Ectodermal cell (in vitro differentiated cells): ENCODE results near the gene SAMD14.

ENCODE experiments used
- H3K27ac ChIP-seq: 2 replicates; pipeline ENCODE4 v1.7.0; 2013; ENCODE audit warnings: mild to moderate bottlenecking, low read depth, low read length; ENCODE audit not compliant: insufficient read depth, poor library complexity, severe bottlenecking
- H3K27me3 ChIP-seq: 2 replicates; pipeline ENCODE4 v1.7.0; 2013; ENCODE audit warnings: mild to moderate bottlenecking, low read length; ENCODE audit not compliant: insufficient read depth, control insufficient read depth, poor library complexity, severe bottlenecking
- H3K36me3 ChIP-seq: one replicate; pipeline ENCODE4 v1.7.0; 2013; ENCODE audit warnings: low read length; ENCODE audit not compliant: control insufficient read depth, insufficient read depth
- H3K4me1 ChIP-seq: one replicate; pipeline ENCODE4 v1.7.0; 2013; ENCODE audit warnings: low read length; ENCODE audit not compliant: control insufficient read depth, insufficient read depth
- H3K4me3 ChIP-seq: 2 replicates; pipeline ENCODE4 v1.7.0; 2013; ENCODE audit warnings: low read depth, low read length, control low read depth; ENCODE audit not compliant: insufficient read depth
- H3K9me3 ChIP-seq: 2 replicates; pipeline ENCODE4 v1.7.0; 2013; ENCODE audit warnings: mild to moderate bottlenecking, low read length, moderate library complexity; ENCODE audit not compliant: control insufficient read depth
- WGBS, 2 experiments: methylation state at CpG; one replicate each; pipeline ENCODE4 v1.1.7; 2013; ENCODE audit warnings: missing lambda C conversion rate in 2 of 2; 5-methylcytosine and 5-hydroxymethylcytosine counted together

The SAMD14 gene

DNA sequence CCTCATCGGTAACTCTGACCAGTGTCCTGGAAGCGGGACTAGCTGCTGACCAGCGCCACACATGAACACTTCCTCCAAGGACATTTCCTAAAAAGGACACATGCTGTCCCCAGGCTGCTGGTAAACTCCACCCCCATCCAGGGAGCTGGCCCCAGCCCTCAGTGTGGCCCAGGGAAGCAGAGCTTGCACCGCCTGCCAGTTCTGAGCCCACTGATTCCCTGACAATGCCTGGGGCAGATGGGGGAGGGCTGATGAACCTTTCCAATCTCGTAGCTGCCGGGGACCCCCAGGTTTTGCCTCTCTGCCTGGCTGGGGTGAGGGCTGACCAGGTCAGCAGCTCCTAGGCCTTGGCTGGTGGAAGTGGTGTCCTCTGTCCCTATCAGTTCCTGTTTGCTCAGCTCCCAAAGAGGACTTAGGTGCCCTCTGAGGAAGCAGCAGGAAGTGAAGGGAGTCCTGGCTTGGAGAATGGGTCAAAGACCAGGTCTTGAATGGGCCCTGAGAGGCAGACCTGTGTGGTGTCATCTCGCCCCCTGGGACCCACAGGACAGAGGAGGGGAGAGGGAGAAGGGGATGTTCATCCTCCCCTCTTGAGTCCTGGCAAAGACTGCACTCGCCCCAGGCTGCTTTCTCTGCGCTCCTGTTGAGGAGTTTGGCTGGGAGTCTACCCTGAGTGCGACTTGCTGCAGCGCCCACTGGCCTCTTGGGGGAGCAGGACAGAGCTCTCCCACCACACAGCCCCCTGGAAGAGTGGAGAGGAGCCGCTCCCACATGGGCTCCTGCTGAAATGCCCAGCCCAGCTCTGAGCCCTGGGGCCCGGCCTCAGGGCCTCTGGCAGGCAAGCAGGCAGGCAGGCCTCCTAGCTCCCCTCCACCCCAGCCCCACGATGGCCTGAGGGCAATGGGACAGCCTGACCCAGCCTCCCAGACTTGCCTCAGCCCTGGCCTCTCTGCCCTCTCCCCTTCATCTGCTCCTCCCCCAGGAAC is 18.0 kb downstream of the SAMD14 start:
- 57 to 60% methylated on average over 14 of the region's 14 CpGs for WGBS, 2 experiments
- Histone ChIP-seq H3K4me1 (peaks cover 23% of the 10 kb centered on the region), H3K27me3 (peaks cover 5% of the 10 kb centered on the region), H3K4me3 (no peak overlapping the region), H3K27ac (peak overlapping the region; percentile 30), H3K9me3 (no peaks in the 10 kb centered on the region), H3K36me3 (no peaks in the 10 kb centered on the region)

DNA sequence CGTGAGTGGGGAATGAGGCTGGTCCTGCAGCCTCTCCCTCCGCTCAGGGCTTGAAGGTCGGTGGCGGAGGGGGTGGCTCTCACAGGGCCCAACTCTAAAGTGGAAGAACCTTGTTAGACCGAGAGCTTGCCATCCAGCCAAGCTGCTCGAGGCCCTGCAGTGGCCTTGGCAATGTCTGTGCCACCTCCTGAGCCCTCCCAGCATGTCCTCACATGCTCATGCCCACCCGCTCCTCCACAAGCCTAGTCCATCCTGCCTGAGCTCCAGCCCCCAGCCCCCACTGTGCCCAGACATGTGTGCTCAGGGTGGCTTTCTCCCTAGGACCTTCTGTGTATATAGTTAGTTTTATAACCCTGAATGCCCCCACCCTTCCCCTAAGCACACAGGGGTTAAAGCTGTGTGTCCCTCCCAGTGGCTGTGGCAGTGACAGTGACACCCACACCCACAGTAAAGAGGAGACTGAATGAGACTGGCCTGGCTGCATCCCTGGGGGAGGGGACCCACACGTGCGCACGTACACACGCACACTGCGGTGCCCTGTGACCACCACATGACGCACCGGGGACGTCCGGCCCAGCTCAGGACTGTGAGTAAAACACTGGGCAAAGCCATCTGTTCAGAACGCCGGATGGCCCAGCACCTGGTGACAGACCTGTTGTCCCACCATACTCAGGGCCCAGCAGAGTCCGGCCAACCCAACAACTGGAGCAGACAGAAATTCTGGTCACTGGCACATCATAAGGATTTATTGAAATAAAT is 19.2 kb downstream of the SAMD14 start:
- no peaks in the 10 kb centered on the region for H3K9me3 ChIP-seq

DNA sequence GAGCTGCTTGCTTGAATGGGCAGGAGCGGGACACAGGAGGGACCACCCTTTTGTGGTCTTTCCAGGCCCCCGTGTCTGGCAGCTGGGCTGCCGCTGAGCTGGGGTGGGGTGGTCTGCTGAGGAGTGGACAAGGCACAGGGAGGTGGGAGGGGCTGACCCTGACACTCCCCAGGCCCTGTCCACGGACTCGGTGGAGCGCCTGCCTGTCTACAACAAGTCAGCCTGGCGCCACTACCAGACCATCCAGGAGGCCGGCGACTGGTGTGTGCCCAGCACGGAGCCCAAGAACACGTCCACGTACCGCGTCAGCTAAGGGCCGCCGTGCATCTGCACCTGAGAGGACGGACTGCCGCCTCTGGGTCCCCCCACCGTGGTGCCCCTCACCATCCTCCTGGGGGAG is 20.2 kb downstream of the SAMD14 start:
- Histone ChIP-seq H3K36me3 (no peaks in the 10 kb centered on the region), H3K27ac (no peak overlapping the region), H3K27me3 (no peaks in the 10 kb centered on the region), H3K4me1 (peaks cover 18% of the 10 kb centered on the region), H3K9me3 (no peaks in the 10 kb centered on the region), H3K4me3 (no peak overlapping the region)
- 93 to 94% methylated on average over 19 of the region's 19 CpGs for WGBS, 2 experiments

More for the DNA sequence above, 19.2 kb downstream of the SAMD14 start:
- Histone ChIP-seq H3K27ac (peak overlapping the region; percentile 38), H3K27me3 (no peaks in the 10 kb centered on the region), H3K4me3 (no peak overlapping the region), H3K4me1 (peaks cover 18% of the 10 kb centered on the region), H3K36me3 (no peaks in the 10 kb centered on the region)
- WGBS, 2 experiments = 94% methylated on average over 19 of the region's 19 CpGs

DNA sequence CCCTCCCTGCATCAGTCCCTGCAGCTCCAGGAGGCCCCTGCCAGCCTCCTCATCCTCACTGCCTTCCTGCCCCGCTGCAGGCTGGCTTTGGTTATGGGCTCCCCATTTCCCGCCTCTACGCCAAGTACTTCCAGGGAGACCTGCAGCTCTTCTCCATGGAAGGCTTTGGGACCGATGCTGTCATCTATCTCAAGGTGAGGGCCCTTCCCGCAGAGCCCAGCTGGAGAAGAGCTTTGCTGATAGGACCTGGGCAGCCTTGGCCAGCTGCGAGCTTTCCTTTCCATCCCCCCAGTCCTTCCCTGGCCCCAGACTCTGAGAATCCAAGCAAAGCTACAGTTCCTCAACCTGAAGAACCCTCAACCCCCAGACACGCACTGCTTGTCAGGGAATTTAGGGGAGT is 20.8 kb downstream of the SAMD14 start:
- peaks cover 18% of the 10 kb centered on the region for H3K4me1 ChIP-seq
- WGBS, 2 experiments = 95% methylated on average over 7 of the region's 7 CpGs
- H3K9me3 ChIP-seq = no peaks in the 10 kb centered on the region
- no peaks in the 10 kb centered on the region for H3K36me3 ChIP-seq
- no peak overlapping the region for H3K27ac ChIP-seq
- no peak overlapping the region for H3K4me3 ChIP-seq
- no peaks in the 10 kb centered on the region for H3K27me3 ChIP-seq

DNA sequence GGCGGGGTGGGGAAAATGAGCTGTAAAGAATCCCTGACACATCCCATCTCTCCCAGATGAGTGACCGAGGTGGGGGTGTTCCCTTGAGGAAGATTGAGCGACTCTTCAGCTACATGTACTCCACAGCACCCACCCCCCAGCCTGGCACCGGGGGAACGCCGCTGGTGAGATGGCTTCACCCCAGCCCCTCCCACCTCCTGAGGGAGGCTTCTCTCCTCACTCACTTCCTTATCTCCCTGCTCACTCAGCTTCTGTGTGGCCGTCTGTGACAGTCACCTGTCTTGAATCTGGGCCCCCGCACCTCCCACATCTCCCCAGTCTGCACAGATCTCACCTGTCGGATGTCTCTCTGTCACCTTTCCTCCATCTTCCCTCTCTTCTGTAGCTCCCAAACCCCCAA is 21.4 kb downstream of the SAMD14 start:
- peaks cover 18% of the 10 kb centered on the region for H3K4me1 ChIP-seq
- no peak overlapping the region for H3K4me3 ChIP-seq
- H3K9me3 ChIP-seq = no peaks in the 10 kb centered on the region
- no peaks in the 10 kb centered on the region for H3K27me3 ChIP-seq
- no peak overlapping the region for H3K27ac ChIP-seq
- 91 to 92% methylated on average over 9 of the region's 9 CpGs for WGBS, 2 experiments
- H3K36me3 ChIP-seq = no peaks in the 10 kb centered on the region

DNA sequence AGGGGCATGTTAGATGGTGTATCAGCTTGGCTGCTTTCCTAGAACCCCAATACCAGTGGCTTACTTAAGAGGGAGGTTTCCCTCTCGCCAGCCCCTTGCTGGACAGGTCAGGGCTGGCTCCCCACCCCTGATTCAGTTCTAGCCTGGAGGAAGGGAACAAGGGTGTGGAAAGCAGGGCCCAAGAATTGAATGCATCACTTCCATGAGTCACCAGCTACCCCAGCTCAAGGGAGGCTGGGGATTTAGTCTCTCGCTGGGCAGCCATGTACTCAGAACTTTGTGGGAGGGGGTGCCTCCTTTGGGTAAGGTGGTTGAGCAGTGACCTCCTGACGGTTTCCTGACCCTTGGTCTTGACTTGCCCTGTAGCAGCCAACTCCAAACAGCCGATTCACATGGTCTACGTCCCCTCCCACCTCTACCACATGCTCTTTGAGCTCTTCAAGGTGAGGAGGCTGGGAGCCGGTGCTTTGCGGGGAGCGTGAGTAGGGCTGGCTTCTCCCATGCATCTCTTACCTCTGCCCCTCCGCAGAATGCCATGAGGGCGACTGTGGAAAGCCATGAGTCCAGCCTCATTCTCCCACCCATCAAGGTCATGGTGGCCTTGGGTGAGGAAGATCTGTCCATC is 22.1 kb downstream of the SAMD14 start:
- peaks cover 17% of the 10 kb centered on the region for H3K4me1 ChIP-seq
- WGBS, 2 experiments = 90 to 92% methylated on average over 10 of the region's 10 CpGs
- no peaks in the 10 kb centered on the region for H3K9me3 ChIP-seq
- no peaks in the 10 kb centered on the region for H3K27me3 ChIP-seq
- no peak overlapping the region for H3K27ac ChIP-seq
- no peaks in the 10 kb centered on the region for H3K36me3 ChIP-seq
- no peak overlapping the region for H3K4me3 ChIP-seq

DNA sequence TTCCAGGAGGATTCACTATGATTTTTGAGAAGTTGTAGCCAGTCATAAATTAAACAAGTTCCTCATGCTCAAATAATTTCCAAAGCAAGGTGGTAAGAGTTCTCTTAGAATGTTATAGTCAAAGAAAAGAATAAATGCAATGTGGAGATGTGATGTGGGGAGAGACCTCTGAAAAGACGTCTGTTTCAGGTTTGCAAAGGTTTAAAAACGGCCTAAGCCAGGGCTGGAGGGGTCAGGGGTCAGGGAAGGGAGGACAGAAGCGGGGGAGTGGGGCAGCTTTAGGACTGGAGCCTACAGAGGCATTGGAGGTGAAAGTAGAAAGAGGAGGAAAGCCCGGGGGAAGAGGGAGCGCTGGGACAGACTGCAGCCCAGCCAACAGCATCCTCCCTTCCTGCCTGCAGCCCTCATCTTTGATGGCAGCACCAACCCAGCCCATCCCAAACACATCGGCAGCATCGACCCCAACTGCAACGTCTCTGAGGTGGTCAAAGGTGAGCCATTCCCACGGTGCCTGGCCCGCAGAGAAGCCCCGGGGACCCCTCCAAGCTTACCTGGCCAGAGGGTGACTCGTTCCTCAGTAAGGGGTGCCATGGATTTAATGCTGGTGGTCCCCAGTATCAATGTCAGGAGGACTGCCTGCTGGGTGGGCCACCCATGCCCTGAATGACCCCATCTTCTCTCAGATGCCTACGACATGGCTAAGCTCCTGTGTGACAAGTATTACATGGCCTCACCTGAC is 23.4 kb downstream of the SAMD14 start:
- no peaks in the 10 kb centered on the region for H3K27me3 ChIP-seq
- no peaks in the 10 kb centered on the region for H3K9me3 ChIP-seq
- H3K4me3 ChIP-seq = no peak overlapping the region
- WGBS, 2 experiments = 76 to 80% methylated on average over 13 of the region's 13 CpGs
- peaks cover 17% of the 10 kb centered on the region for H3K4me1 ChIP-seq
- H3K36me3 ChIP-seq = no peaks in the 10 kb centered on the region
- H3K27ac ChIP-seq = no peak overlapping the region

DNA sequence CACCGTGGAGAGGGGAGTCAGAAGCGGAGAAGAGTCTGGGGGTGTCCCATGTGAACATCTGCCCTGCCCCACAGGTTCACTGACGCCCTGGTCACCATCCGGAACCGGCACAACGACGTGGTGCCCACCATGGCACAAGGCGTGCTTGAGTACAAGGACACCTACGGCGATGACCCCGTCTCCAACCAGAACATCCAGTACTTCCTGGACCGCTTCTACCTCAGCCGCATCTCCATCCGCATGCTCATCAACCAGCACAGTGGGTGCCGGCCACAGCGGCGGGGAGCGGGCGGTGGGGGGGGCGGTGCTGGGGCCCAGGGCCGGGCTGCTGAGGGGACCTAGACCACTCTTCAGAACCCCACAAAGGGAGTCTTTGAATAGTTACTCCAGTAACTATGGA is 24.1 kb downstream of the SAMD14 start:
- no peak overlapping the region for H3K4me3 ChIP-seq
- peaks cover 21% of the 10 kb centered on the region for H3K4me1 ChIP-seq
- H3K27ac ChIP-seq = no peak overlapping the region
- 92 to 94% methylated on average over 21 of the region's 21 CpGs for WGBS, 2 experiments
- no peaks in the 10 kb centered on the region for H3K36me3 ChIP-seq
- H3K9me3 ChIP-seq = no peaks in the 10 kb centered on the region
- H3K27me3 ChIP-seq = no peaks in the 10 kb centered on the region

DNA sequence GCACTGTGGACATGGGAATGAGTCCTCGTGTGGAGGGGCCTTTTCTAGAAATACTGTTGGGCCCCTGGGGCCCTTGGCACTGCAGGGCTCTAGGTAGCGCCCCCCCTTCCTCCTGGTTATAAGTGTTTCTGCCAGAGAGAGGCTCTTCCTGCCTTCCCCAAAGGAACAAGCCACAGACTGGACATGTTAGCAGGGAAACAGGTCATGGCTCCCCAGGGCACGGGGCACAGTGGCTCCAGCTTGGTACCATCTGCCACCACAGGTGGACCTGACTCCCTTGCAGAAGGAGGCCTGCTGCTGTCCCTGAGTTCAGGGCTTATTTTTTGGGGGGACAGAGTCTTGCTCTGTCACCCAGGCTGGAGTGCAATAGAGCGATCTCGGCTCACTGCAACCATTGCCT is 26.0 kb downstream of the SAMD14 start:
- Histone ChIP-seq H3K4me1 (peaks cover 23% of the 10 kb centered on the region), H3K36me3 (peaks cover 3% of the 10 kb centered on the region), H3K4me3 (no peak overlapping the region), H3K27ac (no peak overlapping the region), H3K27me3 (no peaks in the 10 kb centered on the region), H3K9me3 (no peaks in the 10 kb centered on the region)
- WGBS, 2 experiments = 93% methylated on average over 5 of the region's 5 CpGs
